Mammary epithelial cell (primary cell): ENCODE data around the gene NXN.

Experiments
- CTCF ChIP-seq, 2 donors: IDR thresholded peaks in 1 of 2; conservative IDR thresholded peaks in 1 of 2; 2 replicates each; pipeline ENCODE4 v1.5.1; 2011 to 2012; ENCODE audit warnings: inconsistent platforms in 2 of 2, low read length in 2 of 2, mild to moderate bottlenecking in 2 of 2, control low read depth in 1 of 2, low read depth in 1 of 2; ENCODE audit not compliant: insufficient read depth in 1 of 2; ENCODE audit errors: extremely low read depth in 1 of 2
- EZH2 ChIP-seq: IDR thresholded peaks from 2 replicates; pipeline ENCODE4 v1.6.1; 2012; ENCODE audit warnings: low read length, inconsistent platforms, borderline replicate concordance

GRCh38 chr17:1003633-1003971, 24.0 kb upstream of the NXN start:
- TF ChIP-seq CTCF (conservative IDR thresholded peaks at IDR 0.05 in 1 of 2, IDR thresholded peaks at IDR 0.05 in 1 of 2; ENCODE audit: extremely low read depth in 1 of 2, insufficient read depth in 1 of 2, low read depth in 1 of 2, low read length in 2 of 2) (no peak), EZH2 (no peak)
